ENCODE results near the gene TANGO2. TPM values are rescaled to one million over a fixed set of nuclear protein-coding genes. Genes with fewer than 3 reads are reported as not detected.

The TANGO2 gene
- total and polyA plus RNA-seq, 9 of the 15 experiments (the other 6 are each of a cell fraction or from before 2014, with no cell fraction given), result 15.5 to 94.9 (median 70.1) TPM

- TF ChIP-seq DEAF1 (CRISPR knock-in tag; IDR thresholded peaks at IDR 0.05) (no peak), ATF4 (CRISPR knock-in tag; IDR thresholded peaks at IDR 0.05) (no peak), ATF1 (CRISPR knock-in tag; IDR thresholded peaks at IDR 0.05) (0 out of 2 replicates have a peak, but pooled peaks have one; percentile 34), ATF1 (tag; IDR thresholded peaks at IDR 0.05) (no peak), ZNF740 (CRISPR knock-in tag; IDR thresholded peaks at IDR 0.05) (no peak), ZNF740 (tag; IDR thresholded peaks at IDR 0.05) (no peak), ZNF277 (CRISPR knock-in tag; IDR thresholded peaks at IDR 0.05; ENCODE audit: borderline replicate concordance) (0 out of 2 replicates have a peak, but pooled peaks have one; percentile 25), ZNF408 (CRISPR knock-in tag; IDR thresholded peaks at IDR 0.05; ENCODE audit: low read depth) (0 out of 2 replicates have a peak, but pooled peaks have one; percentile 11), ZNF41 (CRISPR knock-in tag; conservative IDR thresholded peaks at IDR 0.05) (no peak)
Observed at GRCh38 chr22:20055654-20056053, 34.7 kb downstream of the TANGO2 start (continued).

Measured in K562 (cell line).